SIG-M5 treated with dmso at 0.1 percent for 504 hours (cell line): ENCODE measurements around the gene YARS1.
"Not testable (repeated sequence)": the region's sequence is repeated elsewhere in the genome, so short reads cannot be mapped to it uniquely, and the experiment has no call there.

Experiments used
- DNase-seq: peaks from one replicate; lab custom pipeline; 2025; ENCODE audit not compliant: unreplicated experiment; lab: John Stamatoyannopoulos, UW

The YARS1 gene

DNA sequence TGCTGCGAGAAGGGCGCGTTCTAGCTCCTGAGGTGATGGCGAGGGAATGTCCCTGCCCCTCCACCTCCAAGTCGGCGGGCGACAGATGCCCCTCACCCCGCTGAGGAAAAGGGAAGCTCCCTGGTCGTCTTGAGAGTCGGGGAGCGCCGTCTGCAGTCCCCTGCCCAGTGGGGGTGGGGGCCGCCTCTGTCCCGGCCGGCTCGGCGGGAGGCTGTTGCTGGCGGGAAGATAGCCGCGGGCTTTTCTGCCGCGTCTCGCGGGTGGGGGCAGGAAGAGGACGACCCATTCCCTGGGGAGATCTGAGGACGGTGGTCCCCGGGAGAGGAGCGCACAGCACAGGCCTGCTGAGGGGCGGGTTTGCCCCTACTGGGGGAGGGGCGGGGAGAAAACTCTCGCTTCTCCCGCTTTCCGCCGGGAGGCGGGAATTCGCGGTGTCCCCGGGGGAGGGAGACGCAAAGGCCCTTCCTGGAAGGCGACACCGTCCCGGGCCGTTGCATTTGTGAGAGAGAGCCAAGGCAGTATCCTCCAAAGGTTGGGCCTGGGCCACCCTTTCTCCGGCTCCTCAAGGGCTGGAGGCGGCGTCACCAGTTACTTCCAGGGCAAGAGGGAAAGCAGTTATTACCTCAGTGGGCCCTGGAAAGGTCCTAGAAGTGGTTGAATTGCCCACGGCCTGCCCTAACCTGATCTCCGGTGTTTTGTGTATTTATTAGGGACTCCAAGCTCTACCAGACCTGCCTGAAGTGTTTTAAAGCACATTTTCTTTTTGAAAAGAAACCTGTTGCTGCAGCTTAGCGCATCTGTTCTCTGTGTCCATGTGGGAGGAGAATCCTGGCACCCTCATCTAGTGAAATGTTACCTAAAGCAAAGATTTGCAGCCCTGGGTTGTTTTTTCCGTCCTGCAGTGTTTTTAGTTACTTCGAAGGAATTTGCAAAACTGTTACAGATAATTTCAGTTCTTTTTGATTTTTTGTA lies 943 bp upstream of the YARS1 start:
- DNase-seq: peak; percentile 64

DNA sequence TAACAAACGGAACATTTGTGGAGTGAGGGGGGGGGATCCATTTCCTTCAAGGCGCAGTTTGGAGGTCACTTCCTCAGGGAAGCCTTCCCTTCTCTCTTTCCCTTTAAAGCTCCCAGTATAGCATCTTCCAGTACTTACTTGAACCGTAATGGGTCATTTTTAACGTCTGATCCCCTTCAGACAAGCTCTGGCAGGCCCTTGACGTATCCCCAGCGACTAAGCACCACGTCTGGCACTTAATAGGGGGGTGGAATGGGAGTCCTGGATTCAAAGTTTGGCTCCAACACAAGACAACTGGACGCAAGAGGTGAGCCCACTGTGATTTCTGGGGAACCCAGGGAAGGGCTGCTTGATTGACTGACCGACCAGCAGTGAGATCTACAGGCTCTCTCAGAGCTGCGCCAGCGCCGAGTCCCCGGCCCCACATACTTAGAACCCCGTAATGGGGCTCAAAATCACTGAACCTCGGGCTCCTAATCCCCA lies 441 bp downstream of the YARS1 start:
- DNase-seq: peak; percentile 35

DNA sequence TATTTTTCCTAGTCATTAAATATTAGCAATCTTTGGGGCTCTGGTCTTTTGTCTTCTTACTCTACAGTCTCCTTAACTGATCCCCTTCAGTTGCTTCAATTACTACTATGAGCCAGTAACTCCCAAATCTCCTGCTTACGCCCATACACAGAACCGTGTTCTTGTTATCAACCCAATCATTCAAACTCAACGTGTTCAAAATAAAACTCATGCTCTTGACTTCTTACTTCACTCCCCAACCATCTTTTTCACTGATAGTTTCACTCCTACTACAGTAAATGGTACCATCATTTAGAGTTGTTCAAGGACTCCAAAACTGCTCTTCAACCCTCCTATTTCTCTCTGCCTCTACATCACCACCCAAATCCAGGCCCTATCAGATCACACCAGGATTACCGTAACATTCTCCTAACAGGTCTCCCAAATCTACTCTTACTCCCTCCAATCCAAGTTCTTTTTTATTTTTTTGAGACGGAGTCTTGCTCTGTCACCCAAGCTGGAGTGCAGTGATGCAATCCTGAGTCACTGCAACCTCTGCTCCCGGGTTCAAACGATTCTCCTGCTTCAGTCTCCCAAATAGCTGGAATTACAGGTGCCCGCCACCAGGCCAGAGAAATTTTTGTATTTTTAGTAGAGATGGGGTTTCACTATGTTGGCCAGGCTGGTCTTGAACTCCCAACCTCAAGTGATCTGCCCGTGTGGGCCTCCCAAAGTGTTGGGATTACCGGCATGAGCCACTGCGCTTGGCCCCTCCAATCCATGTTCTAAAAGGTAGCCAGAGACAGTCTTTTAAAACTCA lies 3.0 kb downstream of the YARS1 start:
- no peak for DNase-seq

DNA sequence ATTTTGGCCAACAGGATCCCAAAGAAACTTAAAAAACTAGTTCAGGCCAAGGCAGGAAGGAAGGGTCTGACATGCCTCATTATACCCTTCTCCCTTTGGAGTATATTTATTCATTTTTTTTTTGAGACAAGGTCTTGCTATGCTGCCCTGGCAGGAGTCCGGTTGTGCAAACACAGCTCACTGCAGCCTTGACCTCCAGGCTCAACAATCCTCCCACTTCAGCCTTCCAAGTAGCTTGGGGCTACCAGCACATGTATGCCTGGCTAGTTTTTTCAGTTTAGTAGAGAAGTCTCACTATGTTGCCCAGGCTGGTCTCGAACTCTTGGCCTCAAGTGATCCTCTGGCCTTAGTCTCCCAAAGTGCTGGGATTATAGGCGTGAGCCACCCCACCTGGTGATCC lies 5.2 kb downstream of the YARS1 start:
- DNase-seq: no peak

DNA sequence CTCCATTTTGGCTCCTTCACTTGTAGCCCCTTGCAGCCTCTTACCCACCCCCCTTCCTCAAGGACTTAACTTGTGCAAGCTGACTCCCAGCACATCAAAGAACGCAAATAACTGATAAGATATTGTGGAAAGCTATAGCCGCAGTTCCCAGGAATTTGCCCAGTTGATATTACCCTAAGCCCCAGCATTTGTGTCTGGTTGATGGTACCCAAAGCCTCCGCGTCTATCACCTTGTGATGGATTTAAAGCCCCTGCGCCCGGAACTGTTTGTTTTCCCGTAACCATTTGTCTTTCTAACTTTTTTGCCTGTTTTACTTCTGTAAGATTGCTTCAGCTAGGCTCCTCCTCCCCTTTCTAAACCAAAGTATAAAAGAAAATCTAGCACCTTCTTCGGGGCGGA lies 5.9 kb downstream of the YARS1 start:
- no peak for DNase-seq

DNA sequence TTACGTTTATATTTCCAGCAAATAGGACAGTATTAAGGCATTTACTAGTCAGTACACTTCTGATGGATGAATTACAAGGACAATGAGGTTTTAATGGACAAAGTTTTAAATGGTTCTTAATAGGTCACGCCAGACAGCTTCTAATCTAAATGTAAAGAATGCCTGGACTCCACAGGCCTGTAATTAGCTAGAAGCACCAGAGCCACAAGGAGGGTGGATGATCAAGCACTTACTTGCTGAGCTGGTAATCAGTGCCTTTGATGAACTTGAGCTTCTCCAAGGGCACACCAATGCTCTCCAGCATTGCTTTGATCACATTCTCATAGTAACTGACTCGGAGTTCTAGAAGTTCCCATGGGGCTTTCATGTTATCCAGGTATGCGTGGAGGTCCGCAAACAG lies 6.8 kb downstream of the YARS1 start:
- DNase-seq: no peak

DNA sequence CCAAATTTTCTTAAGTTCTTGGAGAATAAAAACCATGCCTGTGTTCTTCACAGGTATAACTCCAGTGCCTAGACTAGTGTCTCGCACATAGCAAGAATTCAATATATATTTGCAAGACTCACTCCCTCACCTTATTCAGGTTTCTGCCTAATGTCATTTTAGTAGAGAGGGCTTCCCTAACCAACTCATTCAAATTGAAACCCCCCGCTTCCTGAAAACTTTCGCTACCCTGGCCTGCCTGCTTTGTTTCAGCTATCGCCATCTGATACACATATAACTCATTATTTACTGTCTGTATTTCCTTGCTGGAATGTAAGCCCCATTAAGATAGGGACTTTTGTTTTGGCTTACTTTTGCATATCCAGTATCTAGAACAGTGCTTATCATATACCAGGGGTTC lies 8.6 kb downstream of the YARS1 start:
- DNase-seq: no peak

DNA sequence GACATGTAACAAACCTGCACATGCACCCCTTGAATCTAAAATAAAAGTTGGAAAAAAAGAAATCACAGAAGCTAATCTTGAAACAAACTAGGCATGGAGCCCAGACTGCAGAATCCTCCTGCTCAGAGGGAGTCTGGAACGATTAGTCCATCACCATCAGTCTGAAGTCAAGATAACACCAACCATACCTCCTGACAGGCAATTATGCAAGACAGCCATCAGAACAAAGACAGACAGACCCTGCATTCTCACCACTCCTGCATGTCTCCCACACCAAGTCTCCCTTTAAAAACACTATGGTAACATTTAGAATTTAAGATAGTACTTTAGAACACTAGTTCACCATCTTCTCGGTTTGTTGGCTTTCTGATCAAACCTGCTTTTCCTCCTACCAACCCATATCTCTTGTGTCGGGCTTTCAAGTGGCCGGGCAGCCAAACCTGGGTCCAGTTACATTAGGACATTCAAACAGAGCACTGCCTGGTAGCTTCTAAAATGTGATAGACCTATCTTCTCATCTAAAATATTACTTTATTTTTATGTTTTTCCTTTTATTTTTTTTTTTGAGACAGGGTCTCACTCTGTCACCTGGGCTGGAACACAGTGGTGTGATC lies 10.1 kb downstream of the YARS1 start:
- DNase-seq: no peak

DNA sequence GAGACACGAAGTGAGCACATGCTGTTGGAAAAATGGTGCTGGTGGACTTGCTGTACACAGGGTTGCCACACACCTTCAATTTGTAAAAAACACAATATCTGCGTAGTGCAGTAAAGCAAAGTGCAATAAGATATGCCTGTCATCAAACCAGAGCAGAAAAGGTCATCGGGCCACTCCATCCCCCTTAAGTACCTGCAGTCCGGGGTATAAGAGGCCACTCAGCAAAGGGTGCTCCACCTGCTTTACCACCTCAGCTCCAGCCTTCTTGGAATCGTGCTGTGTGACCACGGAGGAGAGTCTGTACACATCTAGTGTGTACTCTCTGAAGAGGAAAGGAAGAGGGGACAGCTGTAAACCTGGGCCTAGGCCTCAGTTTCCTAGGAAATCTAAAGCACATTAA lies 10.9 kb downstream of the YARS1 start:
- DNase-seq: no peak

DNA sequence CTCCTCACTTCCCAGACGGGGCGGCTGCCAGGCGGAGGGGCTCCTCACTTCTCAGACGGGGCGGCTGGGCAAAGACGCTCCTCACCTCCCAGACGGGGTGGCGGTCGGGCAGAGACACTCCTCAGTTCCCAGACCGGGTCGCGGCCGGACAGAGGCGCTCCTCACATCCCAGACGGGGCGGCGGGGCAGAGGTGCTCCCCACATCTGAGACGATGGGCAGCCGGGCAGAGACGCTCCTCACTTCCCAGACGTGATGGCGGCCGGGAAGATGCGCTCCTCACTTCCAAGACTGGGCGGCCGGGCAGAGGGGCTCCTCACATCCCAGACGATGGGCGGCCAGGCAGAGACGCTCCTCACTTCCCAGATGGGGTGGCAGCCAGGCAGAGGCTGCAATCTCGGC lies 12.7 kb downstream of the YARS1 start:
- DNase-seq: not testable (repeated sequence)

DNA sequence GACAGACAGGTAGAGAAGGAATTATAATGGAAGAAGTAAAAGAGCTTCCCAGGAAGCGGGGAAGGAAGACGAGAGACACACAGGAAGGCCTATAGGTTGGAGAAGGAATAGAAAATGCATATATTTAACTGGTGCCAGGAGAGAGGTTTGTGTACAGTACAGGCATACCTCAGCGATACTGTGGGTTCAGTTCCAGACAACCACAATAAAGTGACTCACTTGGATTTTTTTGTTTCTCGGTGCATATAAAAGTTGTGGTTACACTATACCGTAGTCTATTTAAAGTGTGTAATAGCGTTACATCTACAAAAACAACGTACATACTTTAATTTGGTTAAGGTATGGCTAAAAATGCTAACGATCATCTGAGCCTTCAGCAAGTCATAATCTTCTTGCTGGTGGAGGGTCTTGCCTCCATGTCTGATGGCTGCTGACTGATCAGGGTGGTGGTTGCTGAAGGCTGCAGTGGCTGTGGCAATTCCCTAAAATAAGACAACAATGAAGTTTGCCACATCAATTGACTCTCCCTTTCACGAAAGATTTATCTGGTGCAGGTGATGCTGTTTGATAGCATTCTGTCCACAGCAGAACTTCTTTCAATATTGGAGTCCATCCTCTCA lies 16.0 kb downstream of the YARS1 start:
- DNase-seq: no peak

DNA sequence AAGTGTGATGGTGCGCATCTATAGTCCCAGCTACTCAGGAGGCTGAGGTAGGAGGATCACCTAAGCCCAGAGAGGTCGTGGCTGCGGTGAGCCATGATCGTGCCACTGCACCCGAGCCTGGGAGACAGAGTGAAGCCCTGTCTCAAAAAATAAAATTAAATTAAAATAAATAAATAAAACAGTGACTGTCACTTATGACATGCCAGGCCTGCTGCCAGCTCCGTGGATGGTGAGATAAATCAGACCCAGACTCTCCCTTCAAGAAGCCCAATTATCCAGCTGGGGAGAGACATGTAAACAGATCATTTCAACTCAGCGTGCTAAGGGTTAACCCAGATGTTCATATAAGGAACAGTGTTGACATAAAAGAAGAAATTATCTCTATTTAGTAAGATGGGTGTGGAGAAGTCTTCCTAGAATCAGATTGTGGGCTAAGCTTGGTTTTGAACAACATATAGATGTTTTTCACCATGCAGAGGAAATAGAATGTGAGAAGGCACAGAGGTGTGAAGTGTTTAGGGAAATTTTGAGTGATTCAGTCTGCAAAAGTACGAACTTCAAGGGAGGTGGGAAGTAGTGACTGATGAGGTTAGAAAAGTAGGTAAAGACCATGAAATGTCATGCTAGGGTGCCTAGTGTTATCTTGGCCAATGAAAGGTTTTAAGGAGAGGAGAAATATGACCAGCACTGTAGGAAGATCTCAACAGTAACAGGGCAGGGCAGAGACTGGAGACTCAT lies 18.3 kb downstream of the YARS1 start:
- DNase-seq: no peak

DNA sequence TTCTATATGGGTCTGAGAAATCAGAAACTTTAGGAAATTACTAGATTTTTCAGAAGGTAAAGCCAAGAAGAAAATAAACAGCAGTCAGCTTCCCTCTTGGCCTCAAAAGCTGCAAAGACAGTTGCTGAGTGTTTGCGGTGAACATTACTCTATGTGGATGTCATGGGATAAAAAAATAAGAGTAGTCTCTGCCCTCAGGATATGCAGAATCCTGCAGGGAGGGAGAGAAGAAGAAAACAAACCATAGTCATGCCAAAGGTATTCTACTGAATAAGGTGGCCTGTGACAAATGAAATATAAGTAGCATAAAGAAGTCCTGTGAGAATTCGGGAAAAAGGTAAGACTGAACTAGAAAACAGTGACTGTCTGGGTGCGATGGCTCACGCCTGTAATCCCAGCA lies 19.0 kb downstream of the YARS1 start:
- no peak for DNase-seq

DNA sequence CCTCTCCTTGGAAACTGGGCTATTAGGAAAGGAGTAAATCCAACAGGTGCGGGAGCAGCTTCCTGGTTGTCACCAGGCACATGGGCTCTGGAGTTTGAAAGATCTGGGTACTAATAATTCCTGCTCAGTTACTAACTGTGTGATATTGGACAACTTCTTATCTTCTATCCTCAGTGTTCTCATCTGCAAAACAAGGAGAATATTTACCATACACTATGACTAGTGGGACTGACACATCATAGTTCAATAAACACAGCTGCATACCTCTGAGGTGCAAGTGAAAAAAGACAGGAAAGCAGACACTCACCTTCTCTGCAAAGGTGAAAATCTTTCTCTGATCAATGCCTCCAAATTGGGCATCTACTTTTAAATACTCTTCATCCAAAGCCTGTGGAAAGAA lies 19.7 kb downstream of the YARS1 start:
- DNase-seq: no peak

DNA sequence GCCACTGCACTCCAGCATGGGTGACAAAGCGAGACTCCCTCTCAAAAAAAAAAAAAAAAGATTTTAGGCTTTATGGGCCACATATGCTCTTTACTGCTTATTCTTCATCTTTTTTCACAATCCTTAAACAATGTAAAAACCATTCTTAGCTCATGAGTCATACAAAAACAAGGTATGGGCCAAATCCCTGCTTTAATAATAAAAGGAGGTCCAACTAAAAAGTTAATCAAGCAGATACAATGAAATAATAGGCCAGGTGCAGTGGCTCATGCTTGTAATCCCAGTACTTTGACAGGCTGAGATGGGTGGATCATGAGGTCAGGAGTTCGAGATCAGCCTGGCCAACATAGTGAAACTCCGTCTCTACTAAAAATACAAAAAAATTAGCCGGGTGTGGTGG lies 21.4 kb downstream of the YARS1 start:
- DNase-seq: not testable (repeated sequence)

DNA sequence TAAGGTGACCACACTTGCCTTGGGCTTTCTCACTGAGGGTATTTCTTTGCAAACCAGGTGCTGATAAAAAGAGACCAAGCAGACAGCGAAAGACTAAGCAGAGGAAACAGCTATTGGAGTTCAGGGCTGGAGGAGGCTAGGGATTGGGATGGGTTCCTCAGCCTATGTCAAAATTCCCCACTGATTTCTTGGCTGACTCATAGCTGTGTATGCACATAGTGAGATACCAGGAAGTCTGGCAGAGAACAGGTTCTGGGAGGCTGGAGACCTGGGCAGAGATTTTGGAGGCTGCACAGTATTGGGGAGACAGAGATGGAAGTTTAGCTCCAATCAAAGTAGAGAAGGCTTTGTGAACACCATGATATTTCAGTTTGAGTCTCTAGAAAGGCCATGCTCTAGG lies 25.3 kb downstream of the YARS1 start:
- DNase-seq: no peak

DNA sequence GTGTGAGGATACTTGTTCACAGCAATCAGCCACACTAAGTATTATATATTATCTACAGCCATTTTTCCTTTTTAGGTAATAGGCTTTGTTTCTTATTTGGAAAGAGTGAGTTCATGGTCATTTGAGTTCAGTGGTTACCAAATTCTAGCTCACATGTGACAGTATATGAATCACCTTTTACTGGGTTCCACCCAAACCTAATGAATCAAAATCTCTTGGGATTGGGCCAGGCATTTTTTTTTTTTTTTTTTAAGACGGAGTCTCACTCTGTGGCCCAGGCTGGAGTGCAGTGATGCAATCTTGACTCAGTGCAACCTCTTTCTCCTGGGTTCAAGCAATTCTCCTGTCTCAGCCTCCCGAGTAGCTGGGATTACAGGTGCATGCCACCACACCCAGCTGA lies 27.8 kb downstream of the YARS1 start:
- DNase-seq: not testable (repeated sequence)

DNA sequence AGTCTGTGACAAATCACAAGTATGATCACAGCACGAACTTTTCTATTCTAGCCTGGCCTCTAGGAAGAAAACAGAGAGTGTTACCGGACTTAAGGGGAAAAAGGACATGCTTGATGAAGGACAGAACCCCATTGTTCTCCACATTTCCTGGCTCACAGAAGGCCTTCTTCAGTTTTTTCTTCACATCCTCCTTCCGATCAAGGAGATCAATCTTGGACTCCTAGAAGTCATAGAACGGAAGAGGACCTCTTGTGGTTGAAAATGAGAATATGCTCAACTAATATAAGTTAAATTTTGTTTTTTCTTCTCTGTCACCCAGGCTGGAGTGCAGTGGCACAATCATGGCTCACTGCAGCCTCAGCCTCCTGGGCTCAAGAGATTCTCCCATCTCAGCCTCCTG lies 30.3 kb downstream of the YARS1 start:
- DNase-seq: peak; percentile 26

DNA sequence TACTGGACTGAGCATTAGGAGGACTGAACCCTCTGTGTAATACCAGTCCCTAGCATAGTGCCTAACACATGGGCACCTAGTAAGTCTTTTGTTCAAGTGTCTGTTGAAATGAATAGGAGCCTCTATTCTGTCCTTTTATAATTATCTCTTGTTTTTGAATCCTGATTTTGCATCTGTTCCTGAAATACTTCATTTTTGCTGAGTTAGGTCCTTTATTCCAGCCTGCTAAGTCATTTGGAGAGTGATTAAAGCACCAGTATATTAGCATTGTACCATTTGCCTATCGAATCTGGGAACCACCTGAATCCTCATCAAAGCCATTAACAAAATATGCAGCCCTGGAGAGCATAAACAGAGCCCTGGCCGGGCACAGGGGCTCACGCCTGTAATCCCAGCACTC lies 32.3 kb downstream of the YARS1 start:
- no peak for DNase-seq

DNA sequence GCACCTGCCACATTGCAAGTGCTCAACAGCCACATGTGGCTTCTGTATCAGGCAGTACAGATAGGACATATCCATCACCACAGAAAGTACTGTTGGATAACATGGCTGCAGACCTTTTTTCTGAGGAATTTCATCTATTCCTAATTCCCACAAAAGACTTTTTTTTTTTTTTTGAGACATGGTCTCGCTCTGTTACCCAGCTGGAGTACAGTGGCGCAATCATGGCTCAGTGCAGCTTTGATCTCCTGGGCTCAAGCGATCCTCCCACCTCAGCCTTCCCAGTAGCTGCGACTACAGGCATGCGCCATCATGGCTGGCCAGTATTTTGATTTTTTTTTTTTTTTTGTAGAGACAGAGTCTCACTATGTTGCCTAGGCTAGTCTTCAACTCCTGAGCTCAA lies 33.3 kb downstream of the YARS1 start:
- DNase-seq: no peak
